Liver (tissue), 9 donors: ENCODE results near the gene GTPBP3. TPM values are rescaled to one million over a fixed set of nuclear protein-coding genes. Genes with fewer than 3 reads are reported as not detected.

Source experiments
- DNase-seq: peaks from one replicate; pipeline ENCODE4 v3.0.0-alpha.2; 2017; ENCODE audit warnings: low spot score
- H3K27ac ChIP-seq, 2 donors: one replicate each; pipeline ENCODE4 v1.7.0; 2013; ENCODE audit warnings: inconsistent platforms in 2 of 2, low read length in 2 of 2, control low read depth in 1 of 2, low read depth in 1 of 2, mild to moderate bottlenecking in 1 of 2
- H3K27me3 ChIP-seq, 4 donors: one replicate each; pipeline versions ENCODE4 v1.6.1 to v1.7.0; 2013; ENCODE audit warnings: low read length in 3 of 4, inconsistent platforms in 1 of 4, mild to moderate bottlenecking in 1 of 4, moderate library complexity in 1 of 4; ENCODE audit not compliant: control insufficient read depth in 4 of 4, insufficient read depth in 4 of 4
- H3K36me3 ChIP-seq, 4 donors: one replicate each; pipeline versions ENCODE4 v1.6.1 to v1.7.0; 2013; ENCODE audit warnings: low read length in 3 of 4, mild to moderate bottlenecking in 3 of 4, low read depth in 1 of 4, moderate library complexity in 1 of 4; ENCODE audit not compliant: control insufficient read depth in 4 of 4, insufficient read depth in 3 of 4
- H3K4me1 ChIP-seq, 4 donors: one replicate each; pipeline versions ENCODE4 v1.6.1 to v1.7.0; 2013; ENCODE audit warnings: low read length in 3 of 4, mild to moderate bottlenecking in 3 of 4, moderate library complexity in 1 of 4; ENCODE audit not compliant: control insufficient read depth in 4 of 4, insufficient read depth in 4 of 4
- H3K4me3 ChIP-seq, 3 donors: one replicate each; pipeline versions ENCODE4 v1.6.1 to v1.7.0; 2013; ENCODE audit warnings: low read length in 3 of 3, control low read depth in 1 of 3, low read depth in 1 of 3, mild to moderate bottlenecking in 1 of 3
- H3K9ac ChIP-seq, 2 donors: one replicate each; pipeline ENCODE4 v1.7.0; 2013; ENCODE audit warnings: low read length in 2 of 2, mild to moderate bottlenecking in 2 of 2, moderate library complexity in 2 of 2, control low read depth in 1 of 2, low read depth in 1 of 2
- H3K9me3 ChIP-seq, 4 donors: one replicate each; pipeline versions ENCODE4 v1.6.1 to v1.7.0; 2013; ENCODE audit warnings: low read length in 3 of 4; ENCODE audit not compliant: control insufficient read depth in 4 of 4
- EGR1 ChIP-seq, 2 donors: IDR thresholded peaks; 2 replicates each; pipeline ENCODE4 v1.6.1; 2016 to 2018; ENCODE audit warnings: antibody characterized with exemption in 2 of 2, low read depth in 2 of 2
- FOXA1 ChIP-seq: IDR thresholded peaks from 2 replicates; pipeline ENCODE4 v1.6.1; 2016; ENCODE audit warnings: antibody characterized with exemption
- FOXA2 ChIP-seq: IDR thresholded peaks from 2 replicates; pipeline ENCODE4 v1.6.1; 2016; ENCODE audit warnings: antibody characterized with exemption
- GABPA ChIP-seq, 2 donors: IDR thresholded peaks in 1 of 2; conservative IDR thresholded peaks in 1 of 2; 2 replicates each; pipeline ENCODE4 v1.6.1; 2016; ENCODE audit warnings: antibody characterized with exemption in 2 of 2, mild to moderate bottlenecking in 1 of 2, moderate library complexity in 1 of 2
- HNF4A ChIP-seq, 2 donors: conservative IDR thresholded peaks; 2 replicates each; pipeline ENCODE4 v1.6.1; 2016; ENCODE audit warnings: antibody characterized with exemption in 2 of 2, mild to moderate bottlenecking in 2 of 2
- HNF4G ChIP-seq: IDR thresholded peaks from 2 replicates; pipeline ENCODE4 v1.6.1; 2016; ENCODE audit warnings: antibody characterized with exemption
- JUND ChIP-seq, 2 donors: IDR thresholded peaks; 2 replicates each; pipeline ENCODE4 v1.6.1; 2016; ENCODE audit warnings: antibody characterized with exemption in 2 of 2
- NR2F2 ChIP-seq: IDR thresholded peaks from 2 replicates; pipeline ENCODE4 v1.6.1; 2016; ENCODE audit warnings: antibody characterized with exemption
- RAD21 ChIP-seq, 2 donors: IDR thresholded peaks; 2 replicates each; pipeline ENCODE4 v1.6.1; 2016; ENCODE audit warnings: antibody characterized with exemption in 2 of 2, mild to moderate bottlenecking in 2 of 2
- RXRA ChIP-seq, 2 donors: IDR thresholded peaks; 2 replicates each; pipeline ENCODE4 v1.6.1; 2017 to 2018; ENCODE audit warnings: antibody characterized with exemption in 2 of 2, mild to moderate bottlenecking in 1 of 2
- SP1 ChIP-seq: IDR thresholded peaks from 2 replicates; pipeline ENCODE4 v1.6.1; 2018; ENCODE audit warnings: antibody characterized with exemption, mild to moderate bottlenecking
- YY1 ChIP-seq: IDR thresholded peaks from 2 replicates; pipeline ENCODE4 v1.6.1; 2016; ENCODE audit warnings: antibody characterized with exemption, mild to moderate bottlenecking
- WGBS: extraction: QIAGEN DNeasy Blood & Tissue Kit; methylation state at CpG from one replicate; pipeline ENCODE4 v1.1.7; 2013; 5-methylcytosine and 5-hydroxymethylcytosine counted together
- polyA plus RNA-seq, 2 donors: library from polyadenylated mRNA; stranded (reverse) in 1 of 2; unstranded in 1 of 2; fragments of 200-250 nt in 1 of 2; fragments of >200 nt in 1 of 2; fragmentation: Nextera tagmentation in 1 of 2; extraction: Ambion mirVana in 1 of 2; gene quantifications; one replicate each; pipeline versions ENCODE4 v1.2.1 to v1.2.3, GENCODE V29; 2013 to 2015
- total RNA-seq, 2 donors: library from RNA; depleted of rRNA; stranded (reverse); fragments of >200 nt; gene quantifications; one replicate each; pipeline ENCODE4 v1.2.3, GENCODE V29; 2014
- TF ChIP-seq, protein P1 (sequence below): IDR thresholded peaks from 2 replicates; pipeline ENCODE4 v1.6.1; 2016; ENCODE audit warnings: antibody characterized with exemption, mild to moderate bottlenecking
- TF ChIP-seq, protein P2 (sequence below): IDR thresholded peaks from 2 replicates; pipeline ENCODE4 v1.6.1; 2016; ENCODE audit warnings: antibody characterized with exemption
- TF ChIP-seq, protein P3 (sequence below): fragments of 150-350 bp; IDR thresholded peaks from 2 replicates; pipeline ENCODE4 v1.5.1; 2017; ENCODE audit warnings: improper control_type of control experiment, low read depth, low read length; ENCODE audit not compliant: missing input control
- TF ChIP-seq, protein P4 (sequence below): IDR thresholded peaks from 2 replicates; pipeline ENCODE4 v1.6.1; 2016; ENCODE audit warnings: antibody characterized with exemption
- TF ChIP-seq, protein P5 (sequence below): IDR thresholded peaks from 2 replicates; pipeline ENCODE4 v1.6.1; 2016; ENCODE audit warnings: antibody characterized with exemption
- donor health status: healthy.
- donor health status: healthy.
- donor health status: healthy.
- donor health status: healthy.
- donor health status: healthy.

GTPBP3 gene
- total and polyA plus RNA-seq, 4 donors, result 4.9 to 15.5 (median 9.6) TPM

DNA sequence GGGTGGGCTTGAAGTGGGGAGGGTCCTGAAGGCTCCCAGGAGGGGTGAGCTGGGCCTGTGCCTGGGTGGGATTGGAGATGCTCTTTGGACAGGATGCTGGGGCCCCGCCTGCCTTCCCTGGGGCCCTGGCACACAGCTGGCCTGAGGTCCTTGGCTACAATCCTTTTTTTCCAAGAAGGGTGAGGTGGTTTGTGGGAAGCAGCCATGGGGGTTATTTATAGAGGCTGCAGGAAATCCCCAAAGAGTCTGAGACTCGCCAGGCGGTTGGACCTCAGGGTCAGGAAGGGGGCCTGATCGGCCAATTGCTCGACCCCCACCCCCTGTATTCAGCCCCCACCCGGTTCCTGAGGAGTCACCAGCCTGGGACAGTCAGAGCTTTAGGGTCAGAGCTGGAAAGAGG lies 10.0 kb downstream of the GTPBP3 start:
- TF ChIP-seq, protein P1, sequence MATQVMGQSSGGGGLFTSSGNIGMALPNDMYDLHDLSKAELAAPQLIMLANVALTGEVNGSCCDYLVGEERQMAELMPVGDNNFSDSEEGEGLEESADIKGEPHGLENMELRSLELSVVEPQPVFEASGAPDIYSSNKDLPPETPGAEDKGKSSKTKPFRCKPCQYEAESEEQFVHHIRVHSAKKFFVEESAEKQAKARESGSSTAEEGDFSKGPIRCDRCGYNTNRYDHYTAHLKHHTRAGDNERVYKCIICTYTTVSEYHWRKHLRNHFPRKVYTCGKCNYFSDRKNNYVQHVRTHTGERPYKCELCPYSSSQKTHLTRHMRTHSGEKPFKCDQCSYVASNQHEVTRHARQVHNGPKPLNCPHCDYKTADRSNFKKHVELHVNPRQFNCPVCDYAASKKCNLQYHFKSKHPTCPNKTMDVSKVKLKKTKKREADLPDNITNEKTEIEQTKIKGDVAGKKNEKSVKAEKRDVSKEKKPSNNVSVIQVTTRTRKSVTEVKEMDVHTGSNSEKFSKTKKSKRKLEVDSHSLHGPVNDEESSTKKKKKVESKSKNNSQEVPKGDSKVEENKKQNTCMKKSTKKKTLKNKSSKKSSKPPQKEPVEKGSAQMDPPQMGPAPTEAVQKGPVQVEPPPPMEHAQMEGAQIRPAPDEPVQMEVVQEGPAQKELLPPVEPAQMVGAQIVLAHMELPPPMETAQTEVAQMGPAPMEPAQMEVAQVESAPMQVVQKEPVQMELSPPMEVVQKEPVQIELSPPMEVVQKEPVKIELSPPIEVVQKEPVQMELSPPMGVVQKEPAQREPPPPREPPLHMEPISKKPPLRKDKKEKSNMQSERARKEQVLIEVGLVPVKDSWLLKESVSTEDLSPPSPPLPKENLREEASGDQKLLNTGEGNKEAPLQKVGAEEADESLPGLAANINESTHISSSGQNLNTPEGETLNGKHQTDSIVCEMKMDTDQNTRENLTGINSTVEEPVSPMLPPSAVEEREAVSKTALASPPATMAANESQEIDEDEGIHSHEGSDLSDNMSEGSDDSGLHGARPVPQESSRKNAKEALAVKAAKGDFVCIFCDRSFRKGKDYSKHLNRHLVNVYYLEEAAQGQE, result no peak
- TF ChIP-seq, protein P2, sequence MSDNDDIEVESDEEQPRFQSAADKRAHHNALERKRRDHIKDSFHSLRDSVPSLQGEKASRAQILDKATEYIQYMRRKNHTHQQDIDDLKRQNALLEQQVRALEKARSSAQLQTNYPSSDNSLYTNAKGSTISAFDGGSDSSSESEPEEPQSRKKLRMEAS, result no peak
- TF ChIP-seq NR2F2 (peak; percentile 28), YY1 (no peak), JUND (IDR thresholded peaks at IDR 0.05) (no peak), FOXA2 (no peak), HNF4A (conservative IDR thresholded peaks at IDR 0.05) (no peak)
- TF ChIP-seq, protein P3, sequence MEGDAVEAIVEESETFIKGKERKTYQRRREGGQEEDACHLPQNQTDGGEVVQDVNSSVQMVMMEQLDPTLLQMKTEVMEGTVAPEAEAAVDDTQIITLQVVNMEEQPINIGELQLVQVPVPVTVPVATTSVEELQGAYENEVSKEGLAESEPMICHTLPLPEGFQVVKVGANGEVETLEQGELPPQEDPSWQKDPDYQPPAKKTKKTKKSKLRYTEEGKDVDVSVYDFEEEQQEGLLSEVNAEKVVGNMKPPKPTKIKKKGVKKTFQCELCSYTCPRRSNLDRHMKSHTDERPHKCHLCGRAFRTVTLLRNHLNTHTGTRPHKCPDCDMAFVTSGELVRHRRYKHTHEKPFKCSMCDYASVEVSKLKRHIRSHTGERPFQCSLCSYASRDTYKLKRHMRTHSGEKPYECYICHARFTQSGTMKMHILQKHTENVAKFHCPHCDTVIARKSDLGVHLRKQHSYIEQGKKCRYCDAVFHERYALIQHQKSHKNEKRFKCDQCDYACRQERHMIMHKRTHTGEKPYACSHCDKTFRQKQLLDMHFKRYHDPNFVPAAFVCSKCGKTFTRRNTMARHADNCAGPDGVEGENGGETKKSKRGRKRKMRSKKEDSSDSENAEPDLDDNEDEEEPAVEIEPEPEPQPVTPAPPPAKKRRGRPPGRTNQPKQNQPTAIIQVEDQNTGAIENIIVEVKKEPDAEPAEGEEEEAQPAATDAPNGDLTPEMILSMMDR, result no peak
- no peaks in the 10 kb centered on the region for H3K4me1 ChIP-seq
- no peak overlapping the region for H3K9ac ChIP-seq
- H3K36me3 ChIP-seq, result peaks cover 0 to 3% (median 0%) of the 10 kb centered on the region in 4 donors
- H3K4me3 ChIP-seq, result no peak overlapping the region
- peak overlapping the region in 1 of 2 donors; percentile 18 for H3K27ac ChIP-seq
- no peaks in the 10 kb centered on the region for H3K27me3 ChIP-seq
- H3K9me3 ChIP-seq, result no peaks in the 10 kb centered on the region
- DNase-seq, result no peak
- 31% methylated on average over 6 of the region's 6 CpGs for WGBS

DNA sequence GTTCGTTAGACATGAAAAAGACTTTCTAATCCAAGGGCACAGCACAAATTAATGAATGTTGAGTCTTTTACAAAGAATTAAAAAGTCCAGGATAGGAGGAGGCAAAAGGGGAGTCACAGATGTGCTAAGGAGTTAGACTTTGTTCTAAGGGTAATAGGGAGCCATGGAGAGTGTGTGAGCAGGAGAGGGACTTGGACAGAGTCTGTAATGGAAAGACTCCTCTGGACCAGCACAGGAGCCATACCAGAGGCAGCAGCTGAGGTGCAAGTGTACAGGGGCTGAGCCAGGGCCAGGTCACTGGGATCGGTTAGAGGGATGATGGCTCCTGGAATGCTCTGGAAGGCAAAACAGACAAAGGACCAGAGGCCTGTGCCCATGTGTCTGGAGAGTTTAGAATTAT lies 10.5 kb downstream of the GTPBP3 start:
- H3K9ac ChIP-seq, result no peak overlapping the region
- DNase-seq, result no peak
- H3K27me3 ChIP-seq, result no peaks in the 10 kb centered on the region

More for the DNA sequence above, 10.5 kb downstream of the GTPBP3 start:
- TF ChIP-seq NR2F2, result no peak
- no peak for TF ChIP-seq HNF4G
- no peak for TF ChIP-seq HNF4A (conservative IDR thresholded peaks at IDR 0.05)
- no peak for TF ChIP-seq EGR1 (IDR thresholded peaks at IDR 0.05; ENCODE audit: low read depth in 2 of 2)
- TF ChIP-seq, protein P1, result no peak
- no peak for TF ChIP-seq YY1
- TF ChIP-seq FOXA1, result no peak
- TF ChIP-seq, protein P4, sequence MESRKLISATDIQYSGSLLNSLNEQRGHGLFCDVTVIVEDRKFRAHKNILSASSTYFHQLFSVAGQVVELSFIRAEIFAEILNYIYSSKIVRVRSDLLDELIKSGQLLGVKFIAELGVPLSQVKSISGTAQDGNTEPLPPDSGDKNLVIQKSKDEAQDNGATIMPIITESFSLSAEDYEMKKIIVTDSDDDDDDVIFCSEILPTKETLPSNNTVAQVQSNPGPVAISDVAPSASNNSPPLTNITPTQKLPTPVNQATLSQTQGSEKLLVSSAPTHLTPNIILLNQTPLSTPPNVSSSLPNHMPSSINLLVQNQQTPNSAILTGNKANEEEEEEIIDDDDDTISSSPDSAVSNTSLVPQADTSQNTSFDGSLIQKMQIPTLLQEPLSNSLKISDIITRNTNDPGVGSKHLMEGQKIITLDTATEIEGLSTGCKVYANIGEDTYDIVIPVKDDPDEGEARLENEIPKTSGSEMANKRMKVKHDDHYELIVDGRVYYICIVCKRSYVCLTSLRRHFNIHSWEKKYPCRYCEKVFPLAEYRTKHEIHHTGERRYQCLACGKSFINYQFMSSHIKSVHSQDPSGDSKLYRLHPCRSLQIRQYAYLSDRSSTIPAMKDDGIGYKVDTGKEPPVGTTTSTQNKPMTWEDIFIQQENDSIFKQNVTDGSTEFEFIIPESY, result no peak
- TF ChIP-seq SP1, result no peak
- TF ChIP-seq, protein P5, sequence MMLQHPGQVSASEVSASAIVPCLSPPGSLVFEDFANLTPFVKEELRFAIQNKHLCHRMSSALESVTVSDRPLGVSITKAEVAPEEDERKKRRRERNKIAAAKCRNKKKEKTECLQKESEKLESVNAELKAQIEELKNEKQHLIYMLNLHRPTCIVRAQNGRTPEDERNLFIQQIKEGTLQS, result no peak
- TF ChIP-seq RXRA (IDR thresholded peaks at IDR 0.05), result no peak
- TF ChIP-seq, protein P2, result no peak
- TF ChIP-seq FOXA2, result no peak
- no peak for TF ChIP-seq RAD21 (IDR thresholded peaks at IDR 0.05)
- no peak for TF ChIP-seq GABPA (IDR thresholded peaks at IDR 0.05 in 1 of 2, conservative IDR thresholded peaks at IDR 0.05 in 1 of 2)
- TF ChIP-seq, protein P3, result no peak
- 70% methylated on average over 2 of the region's 2 CpGs for WGBS
- H3K9me3 ChIP-seq, result no peaks in the 10 kb centered on the region
- H3K4me3 ChIP-seq, result no peak overlapping the region
- no peaks in the 10 kb centered on the region for H3K4me1 ChIP-seq
- H3K36me3 ChIP-seq, result peaks cover 0 to 3% (median 0%) of the 10 kb centered on the region in 4 donors
- peak overlapping the region in 1 of 2 donors; percentile 5 for H3K27ac ChIP-seq
